Thyroid gland (tissue), 4 donors: ENCODE data around the gene MT3. TPM values are rescaled to one million over a fixed set of nuclear protein-coding genes. Genes with fewer than 3 reads are reported as not detected.

Experiments
- DNase-seq, 2 donors: peaks; one replicate each; pipeline ENCODE4 v3.0.0-alpha.2; 2019
- H3K27ac ChIP-seq, 3 donors: fragments of 200-600 bp; sonication (generic); 1 replicate in 2 of 3; 2 replicates in 1 of 3; pipeline ENCODE4 v1.5.1; 2016 to 2019; ENCODE audit warnings: mild to moderate bottlenecking in 1 of 3, moderate library complexity in 1 of 3
- H3K27me3 ChIP-seq: fragments of 200-600 bp; sonication (generic); one replicate; pipeline ENCODE4 v1.5.1; 2019
- H3K36me3 ChIP-seq, 2 donors: fragments of 200-600 bp; sonication (generic); one replicate each; pipeline ENCODE4 v1.5.1; 2016 to 2019
- H3K4me1 ChIP-seq, 2 donors: fragments of 200-600 bp; sonication (generic); one replicate each; pipeline ENCODE4 v1.5.1; 2017 to 2019
- H3K4me3 ChIP-seq, 3 donors: fragments of 200-600 bp; sonication (generic); replicated peaks in 1 of 3; 1 replicate in 2 of 3; 2 replicates in 1 of 3; pipeline ENCODE4 v1.5.1; 2016; ENCODE audit warnings: mild to moderate bottlenecking in 1 of 3
- H3K9me3 ChIP-seq: fragments of 200-600 bp; sonication (generic); one replicate; pipeline ENCODE4 v1.5.1; 2017
- CTCF ChIP-seq, 6 experiments: fragments of 200-600 bp in 3 of 6; fragments of 450-650 bp in 3 of 6; sonication (generic) in 3 of 6; IDR thresholded peaks; one replicate each; pipeline ENCODE4 v1.5.1; 2016 to 2019; ENCODE audit warnings: antibody characterized with exemption in 6 of 6, mild to moderate bottlenecking in 2 of 6, inconsistent platforms in 1 of 6, moderate library complexity in 1 of 6
- POLR2A ChIP-seq, 2 donors: fragments of 450-650 bp; IDR thresholded peaks; one replicate each; pipeline ENCODE4 v1.6.1; 2017; ENCODE audit warnings: antibody characterized with exemption in 2 of 2, mild to moderate bottlenecking in 2 of 2, moderate library complexity in 1 of 2
- WGBS, 2 donors: methylation state at CpG; one replicate each; pipeline ENCODE4 v1.1.5; 2017; 5-methylcytosine and 5-hydroxymethylcytosine counted together
- intact Hi-C: fragments of 100-400 bp; cut with DNase I; formaldehyde crosslinking; loops from one replicate; pipeline ENCODE4 v1.15.1; 2023
- total RNA-seq, 4 donors: library from RNA; depleted of rRNA; stranded (reverse); fragments of >200 nt; gene quantifications; one replicate each; pipeline ENCODE4 v1.2.3, GENCODE V29; 2016

MT3 gene
- total RNA-seq, 4 donors from 2014 or later: not detected

GRCh38 chr16:56635441-56635967 lies 46.2 kb downstream of the MT3 start:
- Histone ChIP-seq H3K4me3 (no peak overlapping the region), H3K27ac (no peak overlapping the region), H3K9me3 (no peaks in the 10 kb centered on the region), H3K36me3 (no peaks in the 10 kb centered on the region), H3K4me1 (peaks cover 4 to 20% of the 10 kb centered on the region in 2 donors), H3K27me3 (peaks cover 4% of the 10 kb centered on the region)
- intact Hi-C loops: no loop called here
- no peak for TF ChIP-seq POLR2A (IDR thresholded peaks at IDR 0.05)
- no peak for TF ChIP-seq CTCF (IDR thresholded peaks at IDR 0.05)
- WGBS, 2 donors: 29 to 41% methylated on average over 26 to 29 of the region's 40 CpGs
- no peak for DNase-seq

GRCh38 chr16:56636616-56637413 lies 47.5 kb downstream of the MT3 start:
- WGBS, 2 donors: 71 to 85% methylated on average over 9 of the region's 9 CpGs
- TF ChIP-seq POLR2A (IDR thresholded peaks at IDR 0.05): no peak
- no peak for TF ChIP-seq CTCF (IDR thresholded peaks at IDR 0.05)
- H3K36me3 ChIP-seq: no peaks in the 10 kb centered on the region
- H3K4me3 ChIP-seq: no peak overlapping the region
- peaks cover 4 to 20% of the 10 kb centered on the region in 2 donors for H3K4me1 ChIP-seq
- H3K9me3 ChIP-seq: no peaks in the 10 kb centered on the region
- intact Hi-C loops: no loop called here
- H3K27me3 ChIP-seq: peaks cover 4% of the 10 kb centered on the region
- no peak for DNase-seq
- no peak overlapping the region for H3K27ac ChIP-seq

GRCh38 chr16:56637814-56638750 lies 48.8 kb downstream of the MT3 start, which contains the start of gene MT1A:
Gene MT1A (plus strand): TSS chr16:56638666. CDS start chr16:56638739, 73 bp downstream.
- Histone ChIP-seq H3K4me3 (peak within 1 kb of the TSS in 2 of 3 donors; percentile 27 to 40), H3K36me3 (no peaks in the 10 kb centered on the region), H3K27ac (peak within 1 kb of the TSS; percentile 26 to 61 (median 43)), H3K4me1 (peaks cover 4 to 20% of the 10 kb centered on the region in 2 donors), H3K9me3 (no peaks in the 10 kb centered on the region), H3K27me3 (peaks cover 4% of the 10 kb centered on the region)
- DNase-seq: peak; percentile 76 to 78
- intact Hi-C loops: no loop called here
- TF ChIP-seq CTCF (IDR thresholded peaks at IDR 0.05): peak in 1 of 6 experiments; percentile 1
- peak in 1 of 2 donors; percentile 73 for TF ChIP-seq POLR2A (IDR thresholded peaks at IDR 0.05)
- WGBS, 2 donors: 12 to 23% methylated on average over 42 to 58 of the region's 68 CpGs

GRCh38 chr16:56639045-56639444 lies 49.7 kb downstream of the MT3 start:
- no peaks in the 10 kb centered on the region for H3K9me3 ChIP-seq
- H3K27ac ChIP-seq: no peak overlapping the region
- peaks cover 4% of the 10 kb centered on the region for H3K27me3 ChIP-seq
- H3K4me1 ChIP-seq: peaks cover 11 to 30% of the 10 kb centered on the region in 2 donors
- intact Hi-C loops: no loop called here
- DNase-seq: no peak
- WGBS, 2 donors: 65 to 67% methylated on average over 1 of the region's 1 CpG
- no peak for TF ChIP-seq CTCF (IDR thresholded peaks at IDR 0.05)
- TF ChIP-seq POLR2A (IDR thresholded peaks at IDR 0.05): no peak
- no peaks in the 10 kb centered on the region for H3K36me3 ChIP-seq
- no peak overlapping the region for H3K4me3 ChIP-seq
